HEK293T (cell line): ENCODE data around the gene CENPE.

Source experiments
- FOXA1 ChIP-seq: fragments of 450-650 bp; IDR thresholded peaks from 2 replicates; pipeline ENCODE4 v1.6.1; 2016; ENCODE audit warnings: mild to moderate bottlenecking
- FOXK2 ChIP-seq: fragments of 450-650 bp; IDR thresholded peaks from 2 replicates; pipeline ENCODE4 v1.6.1; 2016; ENCODE audit warnings: mild to moderate bottlenecking

GRCh38 chr4:103075435-103075893 lies 122.7 kb downstream of the CENPE start:
- TF ChIP-seq FOXK2 (no peak), FOXA1 (no peak)
